T-helper 1 cell treated with Interleukin-12 subunit alpha and Interleukin-12 subunit beta and Interleukin-4 antibody, amounts not matched to agents 30 μg/mL and 1 μg/mL, for 36 hours (primary cell): ENCODE measurements around the gene ADSL.
A peak's percentile ranks its signal among the peaks of the same experiment; 100 is the strongest.

Source experiments
- H3K27ac Mint-ChIP-seq: one replicate; pipeline ENCODE4 v1.8.0; 2021; ENCODE audit warnings: mild to moderate bottlenecking, mixed read lengths
- H3K27me3 Mint-ChIP-seq: one replicate; pipeline ENCODE4 v1.8.0; 2021; ENCODE audit warnings: low read depth, mixed read lengths
- H3K36me3 Mint-ChIP-seq: one replicate; pipeline ENCODE4 v1.8.0; 2021; ENCODE audit warnings: low read depth, mixed read lengths
- H3K4me1 Mint-ChIP-seq: one replicate; pipeline ENCODE4 v1.8.0; 2021; ENCODE audit warnings: low read depth, mixed read lengths
- H3K4me3 Mint-ChIP-seq: one replicate; pipeline ENCODE4 v1.8.0; 2021; ENCODE audit warnings: mild to moderate bottlenecking, moderate library complexity, mixed read lengths
- H3K9me3 Mint-ChIP-seq: one replicate; pipeline ENCODE4 v1.8.0; 2021; ENCODE audit warnings: mixed read lengths

The ADSL gene

GRCh38 chr22:40409613-40410113, 63.4 kb downstream of the ADSL start:
- H3K4me1 Mint-ChIP-seq, result peaks cover 4% of the 10 kb centered on the region
- no peak overlapping the region for H3K27ac Mint-ChIP-seq
- H3K4me3 Mint-ChIP-seq, result no peak overlapping the region
- H3K27me3 Mint-ChIP-seq, result no peaks in the 10 kb centered on the region
- H3K36me3 Mint-ChIP-seq, result peaks cover 19% of the 10 kb centered on the region
- no peaks in the 10 kb centered on the region for H3K9me3 Mint-ChIP-seq

DNA sequence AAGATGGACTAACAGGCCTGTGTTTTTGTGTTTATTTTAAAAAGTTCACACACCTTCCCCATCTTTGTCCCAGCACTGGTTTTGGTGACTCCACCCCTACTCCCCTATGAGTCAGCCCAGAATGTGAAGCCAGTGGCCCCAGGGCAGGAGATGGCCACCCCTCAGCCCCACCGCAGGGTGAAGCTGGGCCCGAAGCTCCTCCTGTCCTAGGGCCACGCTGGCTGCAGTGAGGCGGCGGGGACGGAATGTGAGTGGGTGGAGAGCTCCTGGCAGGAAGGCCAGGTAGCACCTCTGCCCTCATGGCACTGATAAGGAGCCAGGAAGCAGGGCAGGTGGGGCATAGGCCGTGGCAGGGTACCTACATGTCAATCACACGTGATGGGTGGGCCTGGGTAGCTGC, 64.0 kb downstream of the ADSL start:
- Mint-ChIP-seq H3K4me3 (no peak overlapping the region), H3K4me1 (peaks cover 4% of the 10 kb centered on the region), H3K9me3 (no peaks in the 10 kb centered on the region), H3K36me3 (peaks cover 21% of the 10 kb centered on the region), H3K27me3 (no peaks in the 10 kb centered on the region), H3K27ac (no peak overlapping the region)

DNA sequence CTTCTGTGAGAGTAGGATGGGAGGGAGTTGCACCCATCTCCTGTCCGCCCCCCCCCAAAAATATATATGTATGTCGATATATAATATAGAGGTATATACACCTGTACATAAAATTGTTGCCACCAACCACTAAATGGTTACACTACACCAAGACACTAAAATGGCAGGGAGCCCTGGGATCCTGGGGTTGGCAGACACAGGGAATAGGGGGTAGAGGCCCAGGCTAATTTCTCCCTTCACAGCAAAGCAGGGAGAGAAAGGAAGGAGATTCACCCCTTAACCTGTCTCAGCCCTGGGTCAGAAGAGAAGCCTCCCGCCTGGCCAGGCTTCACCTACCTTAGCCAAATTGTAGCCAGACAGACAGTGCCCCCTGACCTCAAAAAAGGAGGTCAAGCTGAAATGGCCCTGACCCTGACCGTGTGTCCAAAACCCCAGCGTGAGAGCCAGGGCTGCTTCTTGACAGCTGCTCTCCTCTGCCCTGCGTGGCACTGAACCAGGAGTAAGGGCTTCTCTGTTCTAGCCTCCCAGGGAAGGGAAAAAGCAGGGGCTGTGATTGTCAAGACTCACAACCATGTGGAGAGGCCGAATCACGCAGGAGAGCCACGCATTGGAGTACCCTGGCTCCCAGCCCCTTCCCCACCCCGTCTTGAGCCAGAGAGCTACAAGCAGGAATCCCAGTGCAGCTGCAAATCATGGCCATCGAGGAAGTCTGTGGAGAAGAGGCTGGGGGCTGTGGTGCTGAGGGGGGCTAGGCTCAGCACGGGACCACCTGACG, 64.6 kb downstream of the ADSL start:
- Mint-ChIP-seq H3K36me3 (peaks cover 28% of the 10 kb centered on the region), H3K4me1 (peaks cover 11% of the 10 kb centered on the region), H3K9me3 (no peaks in the 10 kb centered on the region), H3K27me3 (no peaks in the 10 kb centered on the region), H3K27ac (no peak overlapping the region), H3K4me3 (no peak overlapping the region)

DNA sequence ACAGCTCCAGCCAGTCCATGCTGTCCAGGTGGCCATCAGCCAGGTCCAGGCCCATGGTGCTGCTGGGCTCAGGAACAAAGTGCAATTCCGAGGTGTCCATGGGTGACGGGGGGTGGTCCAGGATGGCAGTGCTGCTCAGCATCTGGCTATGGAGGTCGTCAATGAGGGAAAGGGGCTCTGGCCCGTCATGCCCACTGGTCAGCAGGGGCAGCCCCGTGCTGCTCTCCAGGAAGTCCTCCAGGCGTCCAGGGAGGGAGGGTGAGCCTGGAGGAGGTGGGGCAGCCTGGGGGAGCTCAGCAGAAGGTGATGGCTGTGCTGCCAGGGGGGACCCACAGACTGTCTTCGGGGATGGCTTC, 65.2 kb downstream of the ADSL start:
- Mint-ChIP-seq H3K9me3 (no peaks in the 10 kb centered on the region), H3K4me3 (no peak overlapping the region), H3K27me3 (no peaks in the 10 kb centered on the region), H3K27ac (no peak overlapping the region), H3K4me1 (peaks cover 15% of the 10 kb centered on the region), H3K36me3 (peaks cover 32% of the 10 kb centered on the region)

- no peaks in the 10 kb centered on the region for H3K9me3 Mint-ChIP-seq
- H3K27me3 Mint-ChIP-seq, result no peaks in the 10 kb centered on the region
- no peak overlapping the region for H3K4me3 Mint-ChIP-seq
- H3K4me1 Mint-ChIP-seq, result peaks cover 18% of the 10 kb centered on the region
- peaks cover 32% of the 10 kb centered on the region for H3K36me3 Mint-ChIP-seq
- H3K27ac Mint-ChIP-seq, result no peak overlapping the region
Observed at GRCh38 chr22:40412441-40412840, 66.1 kb downstream of the ADSL start.

DNA sequence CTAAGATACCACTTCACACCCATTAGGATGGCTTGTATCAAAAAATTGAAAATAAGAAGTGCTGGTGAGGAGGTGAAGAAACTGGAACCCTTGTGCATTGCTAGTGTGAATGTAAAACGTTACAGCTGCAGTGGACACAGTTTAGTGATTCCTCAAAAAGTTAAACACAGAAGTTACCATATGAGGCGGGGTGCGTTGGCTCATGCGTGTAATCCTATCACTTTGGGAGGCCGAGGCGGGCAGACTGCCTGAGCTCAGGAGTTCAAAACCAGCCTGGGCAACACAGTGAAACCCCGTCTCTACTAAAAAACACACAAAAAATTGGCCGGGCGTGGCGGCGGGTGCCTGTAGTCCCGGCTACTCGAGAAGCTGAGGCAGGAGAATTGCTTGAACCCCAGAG, 67.6 kb downstream of the ADSL start:
- Mint-ChIP-seq H3K4me1 (peaks cover 18% of the 10 kb centered on the region), H3K36me3 (peaks cover 30% of the 10 kb centered on the region)

GRCh38 chr22:40414311-40414710, 68.0 kb downstream of the ADSL start:
- peaks cover 18% of the 10 kb centered on the region for H3K4me1 Mint-ChIP-seq
- no peak overlapping the region for H3K4me3 Mint-ChIP-seq
- H3K36me3 Mint-ChIP-seq, result peaks cover 28% of the 10 kb centered on the region
- H3K9me3 Mint-ChIP-seq, result no peaks in the 10 kb centered on the region
- H3K27ac Mint-ChIP-seq, result peak overlapping the region; percentile 10
- no peaks in the 10 kb centered on the region for H3K27me3 Mint-ChIP-seq

More for the DNA sequence above, 67.6 kb downstream of the ADSL start:
- Mint-ChIP-seq H3K27ac (no peak overlapping the region), H3K27me3 (no peaks in the 10 kb centered on the region), H3K9me3 (no peaks in the 10 kb centered on the region), H3K4me3 (no peak overlapping the region)

DNA sequence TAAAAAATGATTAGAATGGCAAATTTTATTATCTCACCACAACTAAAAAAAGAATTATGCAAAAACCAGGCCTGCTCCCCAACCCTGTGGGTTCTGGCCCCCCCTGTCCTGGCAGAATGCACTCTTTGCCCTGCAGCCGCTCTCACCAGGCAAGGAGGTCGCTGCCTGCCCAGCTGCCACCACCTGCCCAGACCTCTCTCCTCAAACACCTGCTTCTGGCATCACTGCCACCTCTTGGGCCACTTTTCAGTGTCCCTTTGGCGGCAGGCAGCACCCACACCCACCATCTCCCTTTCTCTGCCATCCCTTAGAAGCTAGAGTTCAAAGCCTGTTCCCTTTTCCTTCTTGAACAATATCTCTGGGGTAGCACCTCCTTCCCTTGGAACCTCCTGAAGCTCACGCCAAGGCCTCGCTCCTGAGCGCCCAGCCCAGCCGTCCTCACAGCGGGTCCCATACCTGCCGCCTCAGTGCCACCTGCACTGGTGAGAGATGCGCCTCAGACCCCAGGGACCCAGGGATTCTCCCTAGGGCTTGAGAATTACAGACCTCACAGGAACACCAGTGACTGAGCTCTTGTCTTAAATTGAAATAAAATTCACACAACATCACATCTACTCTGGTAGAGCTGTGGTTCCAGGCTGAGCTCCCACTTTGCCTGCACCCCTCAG, 68.7 kb downstream of the ADSL start:
- Mint-ChIP-seq H3K9me3 (no peaks in the 10 kb centered on the region), H3K27ac (peak overlapping the region; percentile 80), H3K36me3 (peaks cover 32% of the 10 kb centered on the region), H3K4me1 (peaks cover 18% of the 10 kb centered on the region), H3K27me3 (no peaks in the 10 kb centered on the region), H3K4me3 (no peak overlapping the region)

GRCh38 chr22:40415531-40416266, 69.4 kb downstream of the ADSL start:
- Mint-ChIP-seq H3K4me1 (peaks cover 18% of the 10 kb centered on the region), H3K36me3 (peaks cover 32% of the 10 kb centered on the region), H3K27ac (peak overlapping the region; percentile 80), H3K27me3 (no peaks in the 10 kb centered on the region), H3K4me3 (no peak overlapping the region), H3K9me3 (no peaks in the 10 kb centered on the region)

GRCh38 chr22:40416267-40416570, 69.9 kb downstream of the ADSL start:
- Mint-ChIP-seq H3K4me1 (peaks cover 18% of the 10 kb centered on the region), H3K27me3 (no peaks in the 10 kb centered on the region), H3K36me3 (peaks cover 32% of the 10 kb centered on the region), H3K27ac (peak overlapping the region; percentile 80), H3K4me3 (no peak overlapping the region), H3K9me3 (no peaks in the 10 kb centered on the region)

- H3K27ac Mint-ChIP-seq, result peak overlapping the region; percentile 35
- peaks cover 19% of the 10 kb centered on the region for H3K4me1 Mint-ChIP-seq
- H3K4me3 Mint-ChIP-seq, result no peak overlapping the region
- H3K27me3 Mint-ChIP-seq, result no peaks in the 10 kb centered on the region
- H3K36me3 Mint-ChIP-seq, result peaks cover 34% of the 10 kb centered on the region
- H3K9me3 Mint-ChIP-seq, result no peaks in the 10 kb centered on the region
Observed at GRCh38 chr22:40416636-40417035, 70.3 kb downstream of the ADSL start.

DNA sequence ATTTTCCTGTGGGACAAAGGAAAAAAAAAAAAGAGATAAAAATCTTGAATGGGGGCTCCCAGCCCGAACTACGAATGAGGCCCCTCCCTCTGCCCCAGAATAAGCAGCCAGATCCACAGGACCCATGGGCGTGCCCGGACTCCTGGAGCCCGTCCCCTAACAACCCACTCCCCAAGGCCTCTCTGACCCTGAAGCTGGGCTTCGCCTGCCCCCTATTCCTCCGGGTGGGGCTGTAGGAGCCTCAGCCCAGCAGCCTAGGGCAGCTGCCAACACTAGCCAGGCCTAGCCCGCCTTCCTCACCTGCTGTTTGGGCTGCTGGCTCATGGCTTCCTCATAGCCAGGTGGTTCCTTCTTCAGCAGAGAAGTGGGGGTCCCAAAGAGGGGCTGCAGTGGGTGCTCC, 70.7 kb downstream of the ADSL start:
- Mint-ChIP-seq H3K27me3 (no peaks in the 10 kb centered on the region), H3K9me3 (no peaks in the 10 kb centered on the region), H3K4me1 (peaks cover 21% of the 10 kb centered on the region), H3K36me3 (peaks cover 33% of the 10 kb centered on the region), H3K27ac (no peak overlapping the region), H3K4me3 (no peak overlapping the region)

GRCh38 chr22:40417881-40418280, 71.6 kb downstream of the ADSL start:
- Mint-ChIP-seq H3K4me3 (no peak overlapping the region), H3K36me3 (peaks cover 35% of the 10 kb centered on the region), H3K27ac (no peak overlapping the region), H3K9me3 (no peaks in the 10 kb centered on the region), H3K27me3 (no peaks in the 10 kb centered on the region), H3K4me1 (peaks cover 24% of the 10 kb centered on the region)

GRCh38 chr22:40418366-40419201, 72.3 kb downstream of the ADSL start:
- Mint-ChIP-seq H3K4me3 (no peak overlapping the region), H3K27ac (no peak overlapping the region), H3K27me3 (no peaks in the 10 kb centered on the region), H3K4me1 (peaks cover 26% of the 10 kb centered on the region), H3K9me3 (no peaks in the 10 kb centered on the region), H3K36me3 (peaks cover 39% of the 10 kb centered on the region)
